ENCODE results near the gene FSD2. TPM values are rescaled to one million over a fixed set of nuclear protein-coding genes. Genes with fewer than 3 reads are reported as not detected.
"Not testable (repeated sequence)": the region's sequence is repeated elsewhere in the genome, so short reads cannot be mapped to it uniquely, and the experiment has no call there.

The FSD2 gene
- total and polyA plus RNA-seq, 10 donors: 0.02 to 0.03 (median 0.02) TPM; not detected in 7

DNA sequence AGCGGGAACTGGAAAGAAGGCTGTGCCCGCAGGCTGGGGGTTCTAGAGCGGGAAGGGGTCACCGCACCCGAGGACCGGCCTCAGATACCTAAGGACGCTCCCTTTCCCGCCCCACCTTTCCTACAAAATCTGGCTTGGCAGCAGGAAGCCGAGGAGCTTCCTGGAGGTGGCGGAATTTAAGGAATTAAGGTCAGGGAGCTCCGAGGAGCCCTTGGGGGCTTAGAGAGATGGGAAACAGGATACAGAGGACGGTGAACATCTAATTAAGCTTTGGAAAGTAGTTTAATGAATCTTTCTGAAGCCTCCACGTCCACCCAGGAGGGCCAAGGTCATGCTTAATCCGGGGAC is 95.7 kb downstream of the FSD2 start:
- Histone ChIP-seq H3K4me3 (peak overlapping the region; percentile 71 to 87 (median 78)), H3K4me1 (peaks cover 4 to 19% (median 14%) of the 10 kb centered on the region in 6 donors), H3K9me3 (no peaks in the 10 kb centered on the region), H3K36me3 (no peaks in the 10 kb centered on the region), H3K27ac (peak overlapping the region in 2 of 8 donors; percentile 58 to 68), H3K27me3 (replicated peaks in 1 of 7) (peaks cover 0 to 76% (median 12%) of the 10 kb centered on the region in 7 donors)
- 13 to 15% (median 14%) methylated on average over 14 of the region's 14 CpGs for WGBS, 5 donors
- no peak for DNase-seq
- intact Hi-C loops (cut with DNase I; ENCODE audit: low total_unique reads): no loop called here
- TF ChIP-seq POLR2A (IDR thresholded peaks at IDR 0.05) (no peak), POLR2AphosphoS5 (IDR thresholded peaks at IDR 0.05) (no peak)
- TF ChIP-seq, protein P1, sequence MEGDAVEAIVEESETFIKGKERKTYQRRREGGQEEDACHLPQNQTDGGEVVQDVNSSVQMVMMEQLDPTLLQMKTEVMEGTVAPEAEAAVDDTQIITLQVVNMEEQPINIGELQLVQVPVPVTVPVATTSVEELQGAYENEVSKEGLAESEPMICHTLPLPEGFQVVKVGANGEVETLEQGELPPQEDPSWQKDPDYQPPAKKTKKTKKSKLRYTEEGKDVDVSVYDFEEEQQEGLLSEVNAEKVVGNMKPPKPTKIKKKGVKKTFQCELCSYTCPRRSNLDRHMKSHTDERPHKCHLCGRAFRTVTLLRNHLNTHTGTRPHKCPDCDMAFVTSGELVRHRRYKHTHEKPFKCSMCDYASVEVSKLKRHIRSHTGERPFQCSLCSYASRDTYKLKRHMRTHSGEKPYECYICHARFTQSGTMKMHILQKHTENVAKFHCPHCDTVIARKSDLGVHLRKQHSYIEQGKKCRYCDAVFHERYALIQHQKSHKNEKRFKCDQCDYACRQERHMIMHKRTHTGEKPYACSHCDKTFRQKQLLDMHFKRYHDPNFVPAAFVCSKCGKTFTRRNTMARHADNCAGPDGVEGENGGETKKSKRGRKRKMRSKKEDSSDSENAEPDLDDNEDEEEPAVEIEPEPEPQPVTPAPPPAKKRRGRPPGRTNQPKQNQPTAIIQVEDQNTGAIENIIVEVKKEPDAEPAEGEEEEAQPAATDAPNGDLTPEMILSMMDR (IDR thresholded peaks at IDR 0.05 in 8 of 11, conservative IDR thresholded peaks at IDR 0.05 in 3 of 11): no peak

DNA sequence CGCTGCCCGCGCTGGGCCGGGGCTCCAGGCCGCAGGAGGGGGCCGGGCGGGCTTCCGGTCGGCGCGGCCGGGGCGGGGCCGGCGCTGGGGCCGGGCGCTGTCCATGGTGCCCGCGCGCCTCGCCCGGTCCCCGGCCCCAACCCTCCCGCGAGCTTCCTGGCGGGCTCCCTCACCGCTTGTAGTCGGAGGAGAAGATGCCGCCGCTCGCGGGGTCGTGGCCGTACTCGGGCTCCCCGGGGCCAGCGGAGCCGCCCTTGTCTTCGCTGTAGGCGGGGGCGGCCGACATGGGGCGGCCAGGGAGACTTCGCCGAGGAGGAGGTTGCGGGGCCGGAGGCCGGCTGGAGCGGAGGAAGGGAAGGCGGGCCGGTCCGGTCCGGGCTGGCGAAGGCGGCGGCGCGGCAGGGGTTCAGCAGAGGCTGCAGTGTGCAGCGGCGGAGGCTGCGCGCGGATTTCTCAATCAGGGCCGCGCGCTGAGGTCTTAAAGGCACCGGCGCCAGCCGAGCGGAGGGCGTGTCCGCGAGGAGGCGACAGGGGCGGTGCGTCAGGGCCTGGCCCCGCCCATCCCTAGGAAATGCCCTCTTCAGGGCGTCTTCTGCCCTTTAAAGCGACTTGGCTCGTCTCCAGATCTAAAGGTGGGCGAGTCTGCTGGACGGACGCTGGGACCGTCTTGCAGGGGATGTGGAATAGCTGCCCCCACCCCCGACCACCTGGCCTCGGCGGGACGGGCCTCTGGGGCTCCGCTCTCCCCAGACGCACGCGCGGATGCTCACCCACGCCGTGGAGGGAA is 96.3 kb downstream of the FSD2 start, which contains the start of gene AP3B2:
Gene AP3B2, minus strand, starts transcription at position 455 of the 787 bp plus-strand sequence. Its CDS starts 169 bp downstream, at position 286.
- peak; percentile 90 for DNase-seq
- intact Hi-C loops (cut with DNase I; ENCODE audit: low total_unique reads): no loop called here
- 0 to 1% (median 1%) methylated on average over 29 to 95 of the region's 95 CpGs for WGBS, 5 donors

DNA sequence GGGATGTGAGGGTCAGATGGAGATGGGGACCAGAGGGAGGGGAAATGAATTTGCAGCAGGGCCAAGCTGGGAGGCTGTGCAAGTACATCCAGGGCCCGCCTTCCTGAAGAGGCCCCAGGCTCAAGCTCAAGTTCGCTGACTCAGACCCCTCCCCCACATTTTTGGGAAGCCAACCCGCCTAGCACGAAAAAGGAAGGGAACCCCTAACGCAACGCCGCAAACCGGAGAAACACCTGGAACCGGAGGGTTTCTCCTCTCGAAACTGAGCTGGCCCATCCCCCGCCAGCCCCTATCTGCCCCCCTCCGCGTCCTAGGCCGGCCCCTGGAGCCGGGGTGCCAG is 96.8 kb downstream of the FSD2 start:
- Histone ChIP-seq H3K27me3 (replicated peaks in 1 of 7) (peaks cover 0 to 67% (median 12%) of the 10 kb centered on the region in 7 donors), H3K36me3 (no peaks in the 10 kb centered on the region), H3K4me3 (peak overlapping the region in 7 of 8 donors; percentile 74 to 87 (median 79)), H3K4me1 (peaks cover 4 to 19% (median 14%) of the 10 kb centered on the region in 6 donors), H3K27ac (peak overlapping the region in 1 of 8 donors; percentile 58), H3K9me3 (no peaks in the 10 kb centered on the region)
- intact Hi-C loops (cut with DNase I; ENCODE audit: low total_unique reads): no loop called here
- 0 to 4% (median 2%) methylated on average over 4 to 15 of the region's 15 CpGs for WGBS, 5 donors
- no peak for DNase-seq
- TF ChIP-seq POLR2A (IDR thresholded peaks at IDR 0.05): no peak
- TF ChIP-seq, protein P1 (IDR thresholded peaks at IDR 0.05 in 8 of 11, conservative IDR thresholded peaks at IDR 0.05 in 3 of 11): no peak

More for the DNA sequence above, 96.3 kb downstream of the FSD2 start, which contains the start of gene AP3B2:
- Histone ChIP-seq H3K27ac (peak within 1 kb of the TSS in 3 of 8 donors; percentile 2 to 68 (median 58)), H3K27me3 (replicated peaks in 1 of 7) (peaks cover 0 to 73% (median 12%) of the 10 kb centered on the region in 7 donors), H3K4me3 (peak within 1 kb of the TSS; percentile 71 to 87 (median 78)), H3K9me3 (no peaks in the 10 kb centered on the region), H3K36me3 (no peaks in the 10 kb centered on the region), H3K4me1 (peaks cover 4 to 19% (median 14%) of the 10 kb centered on the region in 6 donors)
- peak in 2 of 3 donors; percentile 41 to 67 for TF ChIP-seq POLR2AphosphoS5 (IDR thresholded peaks at IDR 0.05)
- no peak for TF ChIP-seq POLR2A (IDR thresholded peaks at IDR 0.05)
- TF ChIP-seq, protein P1 (IDR thresholded peaks at IDR 0.05 in 8 of 11, conservative IDR thresholded peaks at IDR 0.05 in 3 of 11): peak in 1 of 11 experiments; percentile 16

DNA sequence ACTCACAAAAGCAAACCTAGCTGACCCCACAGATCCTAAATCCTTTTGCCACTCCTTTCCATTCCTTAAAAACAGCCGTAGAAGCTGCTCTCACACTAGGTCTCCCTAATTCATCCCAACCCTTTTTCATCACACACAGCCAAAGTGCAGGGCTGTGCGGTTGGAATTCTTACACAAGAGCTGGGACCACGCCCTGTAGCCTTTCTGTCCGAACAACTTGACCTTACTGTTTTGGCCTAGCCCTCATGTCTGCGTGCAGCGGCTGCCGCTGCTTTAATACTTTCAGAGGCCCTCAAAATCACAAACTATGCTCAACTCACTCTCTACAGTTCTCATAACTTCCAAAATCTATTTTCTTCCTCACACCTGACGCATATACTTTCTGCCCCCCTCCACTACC is 100.0 kb downstream of the FSD2 start:
- intact Hi-C loops (cut with DNase I; ENCODE audit: low total_unique reads); H3K4me3 ChIP-seq; H3K36me3 ChIP-seq; H3K9me3 ChIP-seq; H3K27ac ChIP-seq; DNase-seq: not testable (repeated sequence)
- WGBS, 5 donors: 88 to 94% (median 90%) methylated on average over 8 of the region's 8 CpGs
- peaks cover 0 to 38% (median 11%) of the 10 kb centered on the region in 7 donors for H3K27me3 ChIP-seq (replicated peaks in 1 of 7)
- peaks cover 4 to 19% (median 14%) of the 10 kb centered on the region in 6 donors for H3K4me1 ChIP-seq

Other genes with a start within 250 kb of the FSD2 start
- gene CPEB1, start 158.7 kb downstream of the FSD2 start, total RNA-seq: 1 to 10 TPM in 1 of 7 donors, under 1 TPM in 6; 0.09 to 1.2 (median 0.46) TPM
- under 1 TPM; 0.39 to 0.48 (median 0.47) TPM for gene CPEB1, start 158.7 kb downstream of the FSD2 start, polyA plus RNA-seq
- 1 to 10 TPM in 5 of 7 donors, under 1 TPM in 1, not detected in 1; 0.30 to 9.5 (median 1.5) TPM for gene AP3B2, start 96.2 kb downstream of the FSD2 start, total RNA-seq
- gene AP3B2, start 96.2 kb downstream of the FSD2 start, polyA plus RNA-seq: under 1 TPM; 0.15 to 0.38 (median 0.22) TPM
- gene WHAMM, start 3.6 kb upstream of the FSD2 start, total RNA-seq: 10 to 100 TPM; 10.8 to 14.1 (median 12.8) TPM
- gene WHAMM, start 3.6 kb upstream of the FSD2 start, polyA plus RNA-seq: 1 to 10 TPM; 3.3 to 5.7 (median 4.4) TPM
- gene HOMER2, start 146.7 kb upstream of the FSD2 start, total RNA-seq: 10 to 100 TPM in 6 of 7 donors, 1 to 10 TPM in 1; 4.3 to 24.3 (median 12.8) TPM
- 1 to 10 TPM; 2.1 to 5.4 (median 2.2) TPM for gene HOMER2, start 146.7 kb upstream of the FSD2 start, polyA plus RNA-seq
- 10 to 100 TPM; 12.8 to 19.4 (median 15.2) TPM for gene RAMAC, start 180.1 kb upstream of the FSD2 start, total RNA-seq
- 10 to 100 TPM; 18.0 to 22.4 (median 20.7) TPM for gene RAMAC, start 180.1 kb upstream of the FSD2 start, polyA plus RNA-seq
- gene C15orf40, start 205.6 kb upstream of the FSD2 start, total RNA-seq: 10 to 100 TPM; 12.9 to 34.9 (median 20.6) TPM
- 10 to 100 TPM; 22.8 to 26.8 (median 26.3) TPM for gene C15orf40, start 205.6 kb upstream of the FSD2 start, polyA plus RNA-seq